HepG2 (cell line): Measurements from ENCODE around the gene TAF12. TPM values are rescaled to one million over a fixed set of nuclear protein-coding genes. Genes with fewer than 3 reads are reported as not detected.

ENCODE experiments used
- MAFF ChIP-seq: IDR thresholded peaks from 2 replicates; pipeline ENCODE4 v1.6.1; 2011; ENCODE audit warnings: low read depth, low read length, improper control_type of control experiment
- MAFK ChIP-seq, 2 experiments: IDR thresholded peaks in 1 of 2; conservative IDR thresholded peaks in 1 of 2; 2 replicates each; pipeline ENCODE4 v1.6.1; 2011; ENCODE audit warnings: improper control_type of control experiment in 2 of 2, low read length in 2 of 2
- ZNF253 ChIP-seq: sonication (generic); formaldehyde crosslinking; IDR thresholded peaks from 2 replicates; pipeline ENCODE4 v1.8.0; 2022; ENCODE audit warnings: mild to moderate bottlenecking, missing genetic modification reagents, borderline replicate concordance
- ZNF280D ChIP-seq: sonication (generic); formaldehyde crosslinking; IDR thresholded peaks from 2 replicates; pipeline ENCODE4 v1.5.1; 2020; ENCODE audit warnings: mild to moderate bottlenecking, missing genetic modification reagents
- ZNF709 ChIP-seq: sonication (generic); formaldehyde crosslinking; IDR thresholded peaks from 2 replicates; pipeline ENCODE4 v1.5.0; 2020; ENCODE audit warnings: mild to moderate bottlenecking, missing genetic modification reagents
- ZNF713 ChIP-seq: sonication (generic); formaldehyde crosslinking; IDR thresholded peaks from 2 replicates; pipeline ENCODE4 v1.4.0; 2020; ENCODE audit warnings: mild to moderate bottlenecking, missing genetic modification reagents
- polyA plus RNA-seq, 8 experiments: library from polyadenylated mRNA; depleted of rRNA in 3 of 8; stranded (reverse) in 7 of 8; unstranded in 1 of 8; fragments of >200 nt; fragmentation: Illumina TruSeq in 4 of 8; extraction: Trizol in 4 of 8; gene quantifications; 2 replicates each; pipeline versions ENCODE4 v1.2.1 to v1.2.3, GENCODE V29; 2011 to 2016; ENCODE audit warnings: low read depth in 4 of 8, missing spikeins in 1 of 8, mixed read lengths in 1 of 8; ENCODE audit not compliant: insufficient read depth in 1 of 8
- total RNA-seq, 5 experiments: library from RNA; depleted of rRNA; stranded (reverse); fragments of >200 nt; fragmentation: Illumina TruSeq; extraction: Trizol; gene quantifications; 2 replicates each; pipeline ENCODE4 v1.2.3, GENCODE V29; 2016; ENCODE audit warnings: low read depth in 1 of 5
- TF ChIP-seq, protein P1 (sequence below): conservative IDR thresholded peaks from 2 replicates; pipeline ENCODE4 v1.6.1; 2018; ENCODE audit warnings: missing genetic modification reagents

Gene TAF12
- total and polyA plus RNA-seq, 2 of the 13 experiments (the other 11 are each of a cell fraction or from before 2014, with no cell fraction given): 16.3 to 17.1 TPM

DNA sequence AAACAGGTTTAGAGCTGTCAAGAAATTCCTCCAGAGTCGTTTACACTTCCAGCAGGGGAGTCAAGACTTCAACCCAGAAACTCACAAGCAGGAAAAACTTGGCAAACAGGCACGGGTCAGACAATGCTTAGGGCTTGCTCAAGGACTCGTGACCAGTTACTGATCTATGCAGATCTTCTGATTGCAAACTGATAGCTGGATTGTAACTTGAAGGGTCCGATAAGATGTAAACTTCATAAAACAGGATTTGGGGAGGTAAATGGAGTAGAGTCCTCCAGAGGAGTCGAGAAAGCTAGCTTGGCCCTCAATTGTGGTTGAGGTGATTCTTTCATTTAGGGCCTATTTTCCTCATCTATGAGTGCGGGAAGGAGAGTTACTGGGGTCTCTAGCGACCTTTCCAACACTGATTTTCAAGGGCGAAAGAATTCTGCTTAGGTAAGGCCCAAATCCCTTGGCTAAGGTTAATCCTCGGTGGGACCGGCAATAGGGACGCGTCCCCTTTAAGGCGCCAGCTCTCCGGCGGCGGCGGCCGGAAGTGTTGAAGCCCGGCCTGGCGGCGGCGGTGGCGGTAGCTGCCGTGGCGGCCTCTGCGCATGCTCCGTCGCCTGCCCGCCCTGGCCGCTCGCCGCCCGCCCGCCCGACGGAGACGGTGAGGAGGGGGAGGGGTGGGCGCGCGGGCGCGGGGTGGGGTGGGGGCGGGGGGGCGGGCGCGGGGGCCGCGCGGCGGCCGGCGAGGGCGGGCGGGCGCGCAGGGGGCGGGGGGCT is 25.5 kb upstream of the TAF12 start, which contains the start of gene GMEB1 (continued):
- 0 out of 2 replicates have a peak, but pooled peaks have one; percentile 23 for TF ChIP-seq ZNF280D (CRISPR knock-in tag)
- TF ChIP-seq ZNF713: peak; percentile 73; the same call in 1 of the 2 replicates
- TF ChIP-seq MAFF: peak; percentile 16; the same call in 1 of the 2 replicates
- no peak for TF ChIP-seq ZNF709 (CRISPR knock-in tag)
- TF ChIP-seq, protein P1, sequence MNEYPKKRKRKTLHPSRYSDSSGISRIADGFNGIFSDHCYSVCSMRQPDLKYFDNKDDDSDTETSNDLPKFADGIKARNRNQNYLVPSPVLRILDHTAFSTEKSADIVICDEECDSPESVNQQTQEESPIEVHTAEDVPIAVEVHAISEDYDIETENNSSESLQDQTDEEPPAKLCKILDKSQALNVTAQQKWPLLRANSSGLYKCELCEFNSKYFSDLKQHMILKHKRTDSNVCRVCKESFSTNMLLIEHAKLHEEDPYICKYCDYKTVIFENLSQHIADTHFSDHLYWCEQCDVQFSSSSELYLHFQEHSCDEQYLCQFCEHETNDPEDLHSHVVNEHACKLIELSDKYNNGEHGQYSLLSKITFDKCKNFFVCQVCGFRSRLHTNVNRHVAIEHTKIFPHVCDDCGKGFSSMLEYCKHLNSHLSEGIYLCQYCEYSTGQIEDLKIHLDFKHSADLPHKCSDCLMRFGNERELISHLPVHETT (CRISPR knock-in tag): peak; percentile 37; the same call in 1 of the 2 replicates
- peak in 1 of 2 experiments; percentile 36; a peak in 1 of 4 replicates for TF ChIP-seq MAFK (conservative IDR thresholded peaks at IDR 0.05 in 1 of 2, IDR thresholded peaks at IDR 0.05 in 1 of 2; ENCODE audit: low read length in 2 of 2)
- TF ChIP-seq ZNF253: no peak
